Kidney glomerular epithelial cell (primary cell): Measurements from ENCODE around the gene FAM186B.
A peak's percentile ranks its signal among the peaks of the same experiment; 100 is the strongest.

Source experiments
- DNase-seq: peaks from one replicate; lab custom pipeline; 2025; lab: John Stamatoyannopoulos, UW

Gene FAM186B

DNA sequence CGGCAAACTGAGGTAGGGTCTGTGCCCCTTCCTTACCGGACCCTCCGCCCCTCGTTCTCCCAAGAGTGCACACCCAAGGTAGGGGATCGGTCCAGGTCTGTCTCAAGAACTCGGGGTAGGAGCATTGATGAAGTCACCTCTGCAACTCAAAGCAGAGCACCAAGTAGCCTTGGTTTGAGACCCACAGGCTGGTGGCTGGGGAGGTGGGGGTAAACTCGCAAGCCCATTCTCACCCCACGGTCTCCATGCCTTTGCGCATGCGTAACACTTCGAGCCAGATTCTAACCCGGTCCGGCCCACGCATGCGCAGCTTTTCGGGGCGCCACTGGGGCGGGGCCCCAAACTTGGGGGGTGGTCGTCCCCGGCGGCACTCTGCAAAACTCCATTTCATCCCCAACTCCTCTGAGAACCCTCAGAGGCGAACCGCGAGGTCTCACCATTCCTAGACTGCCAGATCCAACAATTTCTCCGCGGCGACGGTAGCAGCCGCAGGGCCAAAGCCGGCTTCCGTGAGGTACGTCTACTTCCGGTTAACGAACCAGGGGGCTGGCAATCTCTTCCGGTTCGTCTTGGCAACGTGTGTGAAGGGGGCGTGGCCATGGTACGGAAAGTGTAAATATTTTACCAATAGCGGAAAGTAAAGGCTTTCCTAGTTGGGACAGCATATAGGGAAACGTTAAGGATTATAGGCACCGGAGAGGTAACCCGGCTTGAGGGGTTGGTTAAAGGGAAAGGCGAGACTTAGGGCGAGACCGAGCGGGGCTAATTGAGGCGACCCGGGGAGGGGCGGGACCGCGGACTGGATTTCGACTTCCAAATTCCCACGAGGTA is 37.6 kb downstream of the FAM186B start, which contains the start of gene MCRS1:
Gene MCRS1, minus strand, starts transcription at position 532 of the 831 bp plus-strand sequence. CDS start 1,411 bp downstream, outside the sequence.
- DNase-seq, result peak; percentile 79

DNA sequence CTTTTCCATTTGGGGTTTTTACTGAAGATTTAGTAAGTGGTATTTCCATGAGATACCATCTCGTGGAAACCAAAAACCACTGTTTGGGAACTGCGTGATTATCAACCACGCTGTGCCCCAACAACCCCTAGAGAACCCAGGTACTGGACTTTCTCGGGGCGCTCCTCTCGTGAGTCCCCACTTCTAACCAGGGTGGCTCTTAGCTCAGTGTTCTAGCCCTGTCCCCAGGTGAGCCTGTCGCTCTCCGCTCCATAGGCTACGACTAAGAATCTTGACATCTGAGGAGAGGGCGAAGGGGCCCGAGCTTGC is 38.2 kb downstream of the FAM186B start:
- no peak for DNase-seq

DNA sequence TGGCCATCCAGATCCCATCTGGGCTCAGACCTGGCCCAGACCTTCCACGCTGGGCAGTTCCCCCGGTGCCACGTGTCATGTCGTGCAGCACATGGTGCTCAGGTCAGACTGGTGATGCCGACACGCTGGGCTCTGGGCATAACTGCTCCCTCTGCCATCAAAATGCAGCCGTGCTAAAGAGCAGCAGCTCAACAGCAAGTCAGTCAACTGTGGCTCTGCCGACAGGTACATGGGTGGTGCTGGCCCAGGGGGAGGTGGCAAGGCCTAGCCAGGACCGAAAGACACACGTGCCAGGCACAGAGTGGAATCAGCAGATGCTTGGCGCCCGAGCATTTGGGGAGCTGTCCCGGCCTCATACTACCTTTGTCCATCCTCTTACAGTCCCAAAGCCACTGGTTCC is 39.1 kb downstream of the FAM186B start:
- no peak for DNase-seq

DNA sequence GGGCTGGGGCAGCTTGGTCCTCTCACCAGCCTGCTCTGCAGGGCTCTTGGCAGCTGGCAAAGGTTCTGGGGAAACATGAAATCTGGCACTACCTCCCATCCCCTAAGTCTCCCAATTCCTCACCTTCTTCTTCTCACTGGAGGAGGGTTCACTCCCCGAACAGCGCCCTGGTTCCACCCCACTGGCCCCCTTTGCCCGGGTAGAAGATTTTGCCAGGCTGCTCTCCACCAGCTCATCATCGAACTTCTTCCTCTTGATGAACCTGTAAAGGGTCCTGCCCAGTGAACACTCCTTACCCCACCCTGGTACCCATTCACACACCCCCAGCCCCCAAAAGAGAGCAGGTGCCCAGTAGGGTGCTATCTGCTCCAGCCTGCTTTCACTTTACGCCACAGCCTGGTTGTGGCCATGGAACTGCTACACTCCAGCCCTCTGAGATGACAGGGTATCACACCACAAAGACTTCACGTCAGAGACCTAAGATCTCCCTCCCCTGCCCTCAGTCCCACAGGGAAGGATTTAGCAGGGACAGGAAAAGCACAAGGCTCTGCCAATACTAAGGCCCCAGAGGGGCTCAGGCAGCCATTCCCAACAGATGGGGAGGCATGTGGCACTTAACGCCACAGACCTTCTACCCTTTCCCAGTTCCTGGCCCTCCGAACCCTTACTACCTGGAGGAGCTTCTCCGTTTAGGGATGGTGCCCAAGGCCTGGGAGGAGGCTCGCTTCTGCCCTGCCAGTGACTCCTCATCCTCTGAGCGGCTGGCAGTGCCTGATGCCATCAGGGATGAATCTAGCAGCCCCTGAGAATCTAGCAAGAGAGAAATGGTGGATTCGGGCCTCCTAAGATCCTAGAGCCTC is 39.8 kb downstream of the FAM186B start:
- DNase-seq, result no peak

DNA sequence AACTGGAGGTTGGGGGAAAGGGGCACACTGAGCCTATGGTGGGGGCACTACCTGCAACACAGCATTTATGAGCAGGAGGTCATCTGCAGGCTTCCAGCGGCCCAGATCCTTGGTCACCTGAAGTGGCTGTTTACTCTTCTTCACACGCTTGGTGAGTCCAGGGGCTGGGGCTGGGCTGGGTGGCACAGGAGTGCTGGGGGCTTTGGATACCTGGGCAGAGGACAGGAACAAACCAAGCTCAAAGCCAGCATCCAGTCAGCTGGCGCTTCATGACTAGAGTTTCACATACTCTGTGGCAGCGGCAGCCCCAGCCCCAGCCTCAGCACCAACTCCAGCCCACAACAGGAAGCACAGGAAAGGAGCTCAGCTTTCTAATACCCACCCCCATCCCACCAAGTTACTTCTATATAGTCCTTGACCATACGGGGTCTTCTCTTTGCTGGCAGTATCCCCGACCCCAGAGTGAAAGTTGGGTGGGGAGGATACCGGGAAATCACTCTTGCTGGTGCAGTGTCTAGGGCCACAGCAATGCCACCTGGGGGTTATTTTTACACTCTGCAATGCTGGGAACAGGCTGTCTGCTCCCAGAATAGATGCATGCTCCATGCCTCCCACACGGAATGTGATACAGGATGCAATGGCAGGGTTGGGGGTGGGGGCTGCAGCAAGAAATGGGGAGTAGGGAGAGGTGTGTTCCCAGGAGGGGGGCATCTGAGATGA is 40.6 kb downstream of the FAM186B start:
- DNase-seq, result no peak

DNA sequence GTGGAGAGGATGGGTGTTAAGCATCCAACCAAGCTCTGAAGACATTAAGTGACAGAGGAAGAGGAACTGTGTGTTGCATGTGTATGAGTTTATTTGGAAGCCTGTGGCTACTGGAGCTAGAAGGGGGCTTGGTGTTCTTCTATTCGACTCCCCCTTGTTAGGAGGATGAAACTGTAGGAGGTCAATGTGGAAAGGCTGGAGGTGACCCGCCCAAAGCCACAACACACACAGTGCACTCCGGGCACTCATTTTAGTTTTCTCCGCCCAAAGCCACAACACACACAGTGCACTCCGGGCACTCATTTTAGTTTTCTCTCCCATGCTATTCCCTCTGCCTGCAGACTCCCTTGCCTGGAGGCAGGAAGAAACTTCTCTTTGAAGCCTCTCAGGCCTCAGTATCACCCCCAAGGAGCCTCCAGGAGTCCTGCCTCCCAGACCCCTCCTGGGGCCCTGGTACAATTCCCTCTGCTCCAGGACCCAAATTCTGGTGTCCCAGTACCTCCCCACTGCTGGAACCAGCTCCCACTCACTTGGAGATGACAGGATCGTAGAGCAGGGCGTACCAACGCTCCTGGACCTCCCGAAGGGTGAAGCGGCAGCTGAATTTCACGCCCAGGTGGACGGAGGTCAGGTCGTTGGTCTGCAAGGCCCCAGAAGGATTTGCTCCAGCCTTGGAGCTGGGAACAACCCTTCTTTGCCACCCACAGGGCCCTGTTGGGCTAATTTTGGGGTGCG is 41.3 kb downstream of the FAM186B start:
- DNase-seq, result no peak

DNA sequence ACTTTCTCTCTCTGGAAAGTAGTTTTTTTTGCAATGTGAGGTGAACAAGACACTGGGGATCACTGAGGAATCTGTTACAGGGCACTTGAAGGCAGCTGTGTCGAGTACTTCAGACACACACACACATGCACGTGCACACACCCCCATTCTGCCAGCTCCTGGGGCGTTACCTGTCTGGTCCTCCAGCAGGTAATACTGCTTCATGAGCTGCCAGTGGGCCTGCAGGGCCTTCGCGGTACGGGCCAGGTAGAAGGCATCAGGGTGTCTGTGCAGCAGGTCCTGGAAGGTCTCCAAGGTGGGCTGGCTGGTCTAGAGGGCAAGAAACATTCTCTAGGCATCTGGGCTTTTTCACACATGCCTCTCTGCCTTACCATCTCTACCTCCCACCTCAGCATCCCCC is 42.6 kb downstream of the FAM186B start:
- DNase-seq, result no peak

DNA sequence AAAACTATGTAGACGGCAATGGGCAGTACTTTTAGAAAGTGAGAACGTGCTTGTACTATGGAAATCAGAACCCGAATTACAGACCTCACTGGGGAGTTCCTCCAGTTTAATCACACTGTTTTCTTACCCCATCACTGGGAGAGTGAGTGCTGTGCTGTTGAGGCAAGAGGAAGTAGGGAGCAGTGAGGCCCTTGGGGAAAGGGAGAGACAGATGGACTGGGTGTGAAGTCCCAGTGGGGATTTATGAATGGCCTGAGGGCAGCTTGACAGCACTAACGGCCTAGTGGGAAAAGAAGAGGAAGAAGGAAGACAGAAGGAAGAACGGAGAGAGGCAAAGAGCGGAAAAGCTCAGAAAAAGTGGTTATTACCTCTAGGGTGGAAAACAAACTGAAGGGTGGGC is 43.2 kb downstream of the FAM186B start:
- no peak for DNase-seq

DNA sequence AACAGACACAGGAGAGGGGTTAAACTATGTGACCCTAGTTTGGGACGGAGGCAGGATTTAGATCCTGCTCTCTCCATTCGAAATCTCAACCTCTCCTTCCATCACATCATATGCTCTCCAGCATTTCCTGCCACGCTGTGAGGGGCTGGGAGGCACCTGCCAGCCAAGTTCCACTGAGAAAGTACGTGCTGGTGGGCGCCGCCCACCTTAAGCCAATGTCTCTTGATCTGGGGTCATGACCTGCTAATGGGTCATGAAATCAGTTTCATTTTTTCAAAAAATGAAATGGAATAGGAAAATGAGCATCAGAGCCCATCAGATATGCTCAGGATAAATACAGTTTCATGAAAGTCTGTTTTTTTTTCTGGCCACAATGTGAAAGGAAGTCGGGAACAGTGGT is 44.7 kb downstream of the FAM186B start:
- DNase-seq, result no peak

DNA sequence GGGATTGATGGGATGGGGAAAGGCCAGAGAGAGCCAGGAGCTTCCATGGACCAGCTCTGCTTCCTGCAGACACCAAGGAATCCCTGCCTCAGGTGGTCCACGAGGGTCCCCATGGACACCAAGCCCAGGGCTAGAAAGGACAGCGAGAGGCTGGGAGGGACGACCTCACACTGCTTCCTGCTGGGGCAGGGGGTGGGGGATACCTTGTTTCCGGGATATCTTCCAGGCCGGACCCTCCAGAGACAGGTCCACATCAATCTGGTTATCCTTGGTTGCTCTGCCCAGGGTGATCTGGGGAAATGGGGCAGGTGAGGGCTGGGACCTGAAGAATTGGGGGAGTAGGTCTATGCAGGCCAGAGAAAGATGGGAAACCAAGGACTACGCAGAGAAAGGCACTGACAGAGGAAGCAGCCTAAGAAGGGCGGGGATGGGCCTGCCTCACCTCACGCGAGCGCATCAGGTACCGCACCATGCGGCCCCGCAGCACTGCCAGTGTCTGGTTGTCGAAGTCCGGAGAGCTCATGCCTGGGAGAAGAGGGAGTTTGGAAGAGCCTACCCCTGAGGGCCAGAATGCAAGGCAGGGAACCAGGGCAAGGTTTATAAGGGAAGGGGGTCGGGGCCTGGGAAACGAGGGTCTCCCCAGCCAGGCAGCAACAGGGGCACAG is 46.3 kb downstream of the FAM186B start:
- no peak for DNase-seq

DNA sequence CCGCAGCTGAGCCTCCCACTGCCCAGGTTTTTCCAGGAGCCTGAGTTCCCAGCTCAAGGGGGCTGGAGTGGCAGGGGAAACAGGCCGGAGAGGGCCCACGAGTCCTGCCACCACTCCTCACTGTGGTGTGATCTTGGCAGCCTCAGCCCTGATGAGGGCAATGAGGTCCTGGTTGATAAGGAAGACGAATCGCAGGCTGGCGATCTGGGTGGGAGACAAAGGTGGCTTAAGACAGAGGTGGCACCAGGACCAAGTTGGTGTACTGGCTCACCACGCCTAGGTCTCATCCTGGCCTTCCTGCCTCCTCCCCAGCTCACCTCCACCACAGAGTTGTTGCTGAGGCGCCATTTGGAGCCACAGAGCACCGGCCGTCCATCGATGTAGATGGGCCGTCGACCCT is 46.9 kb downstream of the FAM186B start:
- no peak for DNase-seq

DNA sequence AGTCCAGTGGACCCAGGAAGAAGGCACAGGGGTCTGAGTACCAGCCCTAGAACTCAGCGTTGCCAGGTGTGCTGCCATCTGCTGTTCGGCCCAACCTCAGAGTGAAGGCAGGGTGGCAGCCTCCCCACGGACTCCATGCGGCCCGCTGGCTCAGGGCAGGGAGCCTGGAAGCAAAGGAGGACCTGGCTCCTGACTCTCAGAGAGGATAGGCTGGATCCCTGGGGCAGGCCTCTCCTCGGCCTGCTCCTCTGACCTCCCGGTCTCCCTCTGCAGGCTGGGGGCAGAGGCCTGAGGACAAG is 47.6 kb downstream of the FAM186B start:
- DNase-seq, result no peak

DNA sequence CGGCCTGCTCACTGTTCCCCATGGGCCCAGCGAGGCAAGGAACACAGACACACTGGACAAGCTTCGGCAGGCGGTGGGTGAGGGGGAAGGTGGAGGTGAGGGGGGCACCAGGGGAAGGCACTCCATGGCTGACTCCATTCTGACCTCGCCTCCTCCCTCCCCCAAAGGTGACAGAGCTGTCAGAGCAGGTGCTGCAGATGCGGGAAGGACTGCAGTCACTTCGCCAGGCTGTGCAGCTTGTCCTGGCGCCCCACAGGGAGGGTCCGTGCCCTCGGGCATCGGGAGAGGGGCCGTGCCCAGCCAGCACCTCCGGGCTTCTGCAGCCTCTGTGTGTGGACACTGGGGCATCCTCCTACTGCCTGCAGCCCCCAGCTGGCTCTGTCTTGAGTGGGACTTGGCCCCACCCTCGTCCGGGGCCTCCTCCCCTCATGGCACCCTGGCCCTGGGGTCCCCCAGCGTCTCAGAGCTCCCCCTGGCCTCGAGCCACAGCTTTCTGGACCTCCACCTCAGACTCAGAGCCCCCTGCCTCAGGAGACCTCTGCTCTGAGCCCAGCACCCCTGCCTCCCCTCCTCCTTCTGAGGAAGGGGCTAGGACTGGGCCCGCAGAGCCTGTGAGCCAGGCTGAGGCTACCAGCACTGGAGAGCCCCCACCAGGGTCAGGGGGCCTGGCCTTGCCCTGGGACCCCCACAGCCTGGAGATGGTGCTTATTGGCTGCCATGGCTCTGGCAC is 48.1 kb downstream of the FAM186B start:
- DNase-seq, result no peak

DNA sequence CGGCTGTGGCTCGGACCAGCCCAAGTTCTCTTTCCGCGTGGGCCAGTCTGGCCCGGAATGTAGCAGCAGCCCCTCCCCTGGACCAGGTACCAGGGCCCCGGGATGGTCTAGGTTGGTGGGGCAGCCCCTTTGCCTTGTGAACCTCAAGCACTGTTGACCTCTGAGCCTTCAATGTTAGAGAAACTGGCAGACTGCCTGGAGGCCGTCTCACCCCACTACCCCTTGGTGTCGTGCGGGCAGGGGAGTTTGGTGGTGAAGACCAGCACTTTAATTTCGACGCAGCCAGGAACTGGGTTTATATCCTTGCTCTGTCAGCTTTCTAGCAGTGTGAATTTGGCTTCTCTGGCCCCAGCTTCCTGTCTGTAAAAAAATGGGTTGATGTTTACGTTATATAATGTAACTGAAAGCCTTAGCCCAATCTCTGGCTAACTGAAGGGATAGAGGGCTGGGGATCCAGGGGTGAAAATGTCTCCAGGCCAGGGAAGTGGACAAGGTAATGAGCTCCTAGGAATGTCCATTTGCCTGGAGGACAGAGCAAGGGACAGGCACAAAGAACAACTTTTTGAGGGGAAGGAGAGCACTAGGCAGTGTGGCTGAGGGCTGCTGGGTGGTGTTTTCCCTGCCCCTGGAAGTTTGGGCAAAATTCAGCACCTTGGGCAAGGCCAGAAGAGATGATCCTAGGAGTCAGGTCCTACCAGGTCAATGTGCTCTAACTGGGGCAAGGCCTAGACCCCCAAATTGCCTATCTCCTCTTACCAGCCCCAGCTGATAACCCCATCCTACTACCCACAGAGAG is 48.9 kb downstream of the FAM186B start:
- no peak for DNase-seq

DNA sequence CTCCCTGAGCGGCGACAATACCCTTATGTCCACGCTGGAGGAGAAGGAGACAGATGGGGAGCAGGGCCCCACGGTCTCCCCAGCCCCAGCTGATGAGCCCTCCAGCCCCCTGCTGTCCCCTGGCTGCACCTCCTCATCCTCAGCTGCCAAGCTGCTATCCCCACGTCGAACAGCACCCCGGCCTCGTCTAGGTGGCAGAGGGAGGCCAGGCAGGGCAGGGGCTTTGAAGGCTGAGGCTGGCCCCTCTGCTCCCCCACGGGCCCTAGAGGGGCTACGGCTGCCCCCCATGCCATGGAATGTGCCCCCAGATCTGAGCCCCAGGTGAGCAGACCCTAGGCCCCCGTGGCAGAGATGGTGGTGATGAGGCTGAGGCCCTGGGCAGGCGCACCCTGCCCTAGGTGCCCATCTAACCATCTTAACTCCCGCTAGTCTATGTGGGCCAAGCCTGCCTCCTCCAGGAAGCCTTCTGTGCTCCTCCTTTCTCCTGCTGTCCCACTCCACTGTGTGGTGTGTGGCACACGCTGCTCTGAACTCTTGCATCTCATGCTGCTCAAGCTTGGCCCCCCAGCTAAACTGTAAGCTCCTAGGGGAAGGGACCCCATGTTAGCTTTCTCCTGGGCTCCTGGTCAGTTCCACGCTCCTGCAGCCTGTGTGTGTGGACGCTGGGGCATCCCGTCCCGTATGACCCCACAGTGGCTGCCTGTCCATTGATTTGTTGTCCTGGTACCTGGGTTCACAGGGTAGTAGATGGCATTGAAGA is 49.6 kb downstream of the FAM186B start:
- no peak for DNase-seq

DNA sequence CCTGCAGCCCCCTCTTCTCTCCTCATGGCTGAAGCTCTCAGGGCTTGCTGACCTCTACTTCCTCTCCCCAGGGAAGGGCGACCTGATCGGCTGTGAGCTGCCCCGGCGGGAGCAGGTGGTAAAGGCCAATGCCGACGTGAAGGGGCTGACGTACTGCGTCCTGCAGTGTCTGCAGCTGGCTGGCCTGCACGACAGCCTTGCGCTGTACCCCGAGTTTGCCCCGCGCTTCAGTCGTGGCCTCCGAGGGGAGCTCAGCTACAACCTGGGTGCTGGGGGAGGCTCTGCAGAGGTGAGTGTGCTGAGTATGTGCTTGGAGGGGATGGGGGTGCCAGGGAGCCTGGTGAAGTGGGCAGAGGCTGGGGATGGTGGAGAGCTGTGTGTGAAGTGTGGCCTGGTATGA is 51.2 kb downstream of the FAM186B start:
- DNase-seq, result no peak

DNA sequence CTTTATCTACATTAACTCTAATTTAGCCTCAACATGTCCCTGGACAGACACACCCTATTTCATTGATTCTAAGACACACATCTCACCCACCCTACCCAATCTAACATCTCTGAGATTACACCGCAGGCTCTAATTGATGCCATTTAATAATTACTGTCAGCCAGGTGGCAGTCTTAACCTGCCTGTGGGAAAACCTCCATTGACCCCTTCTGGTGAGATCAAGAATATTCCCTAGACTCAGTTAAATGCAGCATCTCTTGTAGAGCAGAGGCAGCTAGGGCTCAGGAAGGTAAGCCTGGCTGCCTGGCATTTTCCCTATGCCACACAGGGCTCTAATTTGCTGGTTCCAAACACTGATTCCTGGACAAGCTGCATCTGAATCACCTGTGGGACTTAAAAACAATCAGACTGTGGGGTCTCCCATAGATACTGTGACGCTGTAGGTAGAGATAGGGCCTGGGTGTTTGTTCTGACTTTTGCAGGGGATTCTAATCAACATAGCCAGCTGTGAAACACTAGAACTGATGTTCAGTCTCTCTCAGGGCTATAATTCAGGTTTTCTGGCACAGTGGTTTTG is 51.8 kb downstream of the FAM186B start:
- DNase-seq, result peak; percentile 29

DNA sequence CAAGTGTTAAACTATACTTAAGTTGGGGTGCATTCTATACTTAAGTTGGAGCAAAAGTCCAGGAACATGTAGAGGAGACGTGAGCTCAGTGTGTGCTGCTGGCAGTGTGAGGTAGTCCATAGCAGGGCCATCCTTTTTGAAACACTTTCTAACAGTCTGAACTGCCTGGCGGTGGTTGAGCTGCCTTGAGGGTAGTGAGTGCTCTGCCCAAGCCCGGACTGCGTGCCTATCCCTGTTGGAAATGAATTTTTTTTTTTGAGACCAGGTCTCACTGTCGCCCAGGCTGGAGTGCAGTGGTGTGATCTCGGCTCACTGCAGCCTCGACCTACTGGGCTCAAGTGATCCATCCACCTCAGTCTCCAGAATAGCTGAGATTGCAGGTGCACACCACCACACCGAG is 52.5 kb downstream of the FAM186B start:
- no peak for DNase-seq

DNA sequence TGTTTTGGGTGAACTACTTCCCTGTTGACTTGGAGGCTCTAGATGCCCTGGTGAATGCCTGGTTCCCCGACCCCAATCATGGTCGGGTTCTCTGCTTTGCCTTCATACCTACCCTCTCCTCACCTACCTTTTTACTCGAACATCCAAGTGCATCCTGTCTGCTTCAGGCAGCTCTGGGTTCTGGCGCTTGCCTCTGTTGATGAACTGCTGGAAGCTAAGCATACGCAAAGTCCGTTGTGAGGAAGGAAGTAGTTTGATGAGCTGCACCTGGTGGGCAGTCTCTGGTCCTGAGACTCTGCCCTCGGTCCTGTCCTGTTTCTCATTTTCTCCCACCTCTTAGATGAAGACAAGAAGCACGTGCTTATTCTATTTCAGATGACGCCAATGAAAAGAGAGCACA is 53.0 kb downstream of the FAM186B start:
- DNase-seq, result no peak
